HG02840 (cell line): Measurements from ENCODE around the gene PHKG1.
"Not testable (repeated sequence)": the region's sequence is repeated elsewhere in the genome, so short reads cannot be mapped to it uniquely, and the experiment has no call there.

Experiments
- ATAC-seq: cut with Tn5 transposase; IDR thresholded peaks from one replicate; pipeline ENCODE4 v1.9.1; 2021; ENCODE audit warnings: mild to moderate bottlenecking, moderate library complexity, moderate number of reproducible peaks; ENCODE audit not compliant: unreplicated experiment, low FRiP score

The PHKG1 gene

GRCh38 chr7:56047446-56048116 lies 45.2 kb downstream of the PHKG1 start:
- ATAC-seq = not testable (repeated sequence)

- no peak for ATAC-seq
These were observed 45.9 kb downstream of the PHKG1 start for GRCh38 chr7:56046721-56047445.

- not testable (repeated sequence) for ATAC-seq
These were observed 47.0 kb downstream of the PHKG1 start for GRCh38 chr7:56045758-56046157.

GRCh38 chr7:56040730-56041129 lies 52.0 kb downstream of the PHKG1 start:
- no peak for ATAC-seq

GRCh38 chr7:56033671-56034432 lies 58.9 kb downstream of the PHKG1 start:
- peak; percentile 93 for ATAC-seq

GRCh38 chr7:56032578-56032977 lies 60.2 kb downstream of the PHKG1 start:
- ATAC-seq = not testable (repeated sequence)

- not testable (repeated sequence) for ATAC-seq
These were observed 61.2 kb downstream of the PHKG1 start for GRCh38 chr7:56031556-56031955.

- ATAC-seq = no peak
These were observed 62.4 kb downstream of the PHKG1 start for GRCh38 chr7:56030340-56030739.
